Middle frontal gyrus (tissue), 1 donor: ENCODE results near the gene MAP3K21.
A peak's percentile ranks its signal among the peaks of the same experiment; 100 is the strongest.

Source experiments
- DNase-seq: peaks from one replicate; pipeline ENCODE4 v3.0.0-alpha.2; 2015; ENCODE audit warnings: low spot score; ENCODE audit errors: extremely low spot score

The MAP3K21 gene

DNA sequence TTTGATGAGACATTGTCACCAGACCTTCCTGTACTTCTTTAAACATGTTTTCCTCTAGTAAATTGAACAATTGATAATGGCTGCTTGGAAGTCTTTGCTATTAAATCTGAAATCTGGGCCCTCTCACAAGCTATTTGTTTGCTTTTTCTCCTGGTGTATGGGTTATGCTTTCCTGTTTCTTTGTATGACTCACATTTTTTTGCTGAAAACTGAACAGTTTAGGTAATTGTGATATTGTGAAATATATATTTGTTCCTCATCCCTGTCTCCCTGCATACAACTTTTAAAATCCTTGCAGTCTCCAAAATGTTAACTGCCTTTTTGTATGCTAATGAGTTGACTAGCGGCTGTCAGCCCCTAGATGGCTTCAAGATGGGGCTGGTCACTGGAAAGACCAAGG, 61.6 kb downstream of the MAP3K21 start:
- DNase-seq, result no peak

DNA sequence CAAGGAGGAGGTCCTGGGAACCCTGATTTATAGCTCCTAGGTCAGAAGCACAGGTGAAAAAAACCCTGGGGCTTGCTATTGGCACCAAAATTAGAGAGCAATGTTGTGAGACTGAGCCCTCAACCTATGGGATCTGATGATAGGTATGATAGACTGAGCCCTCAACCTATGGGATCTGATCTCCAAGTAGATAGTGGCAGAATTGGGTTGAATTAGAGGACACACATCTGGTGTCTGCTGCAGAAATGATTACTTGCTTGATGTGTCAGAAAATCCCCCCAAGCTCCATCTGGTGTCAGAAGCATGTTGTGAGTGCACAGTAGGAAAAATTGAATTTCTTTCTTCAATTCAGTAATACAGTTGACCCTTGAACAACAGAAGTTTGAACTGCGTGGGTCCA, 62.4 kb downstream of the MAP3K21 start:
- DNase-seq, result no peak

DNA sequence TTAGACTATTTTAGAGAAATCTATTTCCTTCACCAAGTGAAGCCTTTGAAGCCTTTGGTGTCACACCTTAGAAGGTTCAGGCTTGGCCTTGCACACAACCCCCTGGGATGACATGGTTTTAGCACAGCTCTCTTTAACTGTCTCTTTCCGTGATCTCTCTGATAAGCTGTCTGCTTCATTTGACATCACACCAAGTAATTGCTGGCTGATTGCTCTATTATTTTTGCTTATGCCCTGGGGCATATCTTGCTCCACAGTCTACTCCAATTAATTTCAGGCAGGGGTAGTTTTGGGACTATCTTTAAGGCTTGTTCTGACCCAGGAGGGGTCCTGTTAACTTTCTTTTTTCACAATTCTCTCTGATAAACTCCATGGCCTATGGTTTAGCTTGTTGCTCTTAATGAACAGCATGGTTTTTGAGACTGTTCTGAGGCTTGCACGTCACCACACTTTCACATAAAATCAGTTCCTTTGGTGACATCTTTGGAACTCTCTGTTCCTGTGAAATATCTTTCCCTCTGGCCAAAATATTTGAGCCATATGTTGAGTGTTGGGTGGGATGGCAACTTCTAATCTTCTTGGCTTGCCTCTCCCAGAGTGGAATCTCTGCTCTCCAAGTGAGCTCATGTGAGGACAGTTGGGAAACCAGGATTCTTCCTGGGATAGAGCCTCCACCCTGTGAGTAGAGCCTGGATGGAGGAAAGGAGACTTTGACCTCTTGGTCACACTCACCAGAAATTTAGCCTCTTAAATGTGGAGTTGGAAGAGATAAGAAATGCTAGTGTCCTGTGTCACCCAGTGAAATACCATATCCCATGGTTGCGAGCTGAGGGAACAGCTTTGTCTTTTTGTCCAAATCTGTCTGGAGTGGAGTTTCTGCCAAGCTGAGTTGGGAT, 63.6 kb downstream of the MAP3K21 start:
- DNase-seq, result no peak

DNA sequence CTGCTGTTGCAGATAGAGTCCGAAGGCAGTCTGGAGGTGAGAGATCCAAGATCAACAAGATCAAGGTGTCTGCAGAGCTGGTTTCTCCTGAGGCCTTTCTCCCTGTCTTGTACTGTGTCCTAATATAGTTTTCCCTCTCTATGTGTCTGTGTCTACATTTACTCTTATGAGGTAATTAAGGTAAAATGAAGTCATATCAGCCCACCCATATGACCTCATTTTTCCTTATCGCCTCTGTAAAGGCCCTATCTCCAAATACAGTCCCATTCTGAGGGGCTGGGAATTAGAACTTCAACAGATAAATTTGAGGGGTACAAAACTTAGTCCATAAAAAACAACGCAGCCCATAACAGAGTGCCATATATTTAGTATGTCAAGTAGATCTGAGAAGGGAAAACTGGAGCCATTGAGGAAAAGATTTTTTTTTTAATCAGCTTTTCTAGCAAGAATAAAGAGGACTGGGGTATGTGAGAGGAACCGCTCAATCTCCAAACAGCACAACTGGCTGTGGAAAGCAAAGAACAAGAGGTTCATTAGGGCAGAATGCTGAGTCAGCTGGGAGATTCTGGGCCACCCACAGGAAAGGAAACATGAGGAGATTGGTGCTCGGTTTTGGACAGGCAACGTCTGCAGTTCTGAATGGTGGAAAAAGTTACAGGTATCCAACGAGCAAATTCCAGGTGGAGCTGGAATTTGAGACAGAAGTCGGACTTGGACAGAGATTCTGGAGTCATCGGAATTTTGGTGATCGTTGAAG, 65.7 kb downstream of the MAP3K21 start:
- no peak for DNase-seq

DNA sequence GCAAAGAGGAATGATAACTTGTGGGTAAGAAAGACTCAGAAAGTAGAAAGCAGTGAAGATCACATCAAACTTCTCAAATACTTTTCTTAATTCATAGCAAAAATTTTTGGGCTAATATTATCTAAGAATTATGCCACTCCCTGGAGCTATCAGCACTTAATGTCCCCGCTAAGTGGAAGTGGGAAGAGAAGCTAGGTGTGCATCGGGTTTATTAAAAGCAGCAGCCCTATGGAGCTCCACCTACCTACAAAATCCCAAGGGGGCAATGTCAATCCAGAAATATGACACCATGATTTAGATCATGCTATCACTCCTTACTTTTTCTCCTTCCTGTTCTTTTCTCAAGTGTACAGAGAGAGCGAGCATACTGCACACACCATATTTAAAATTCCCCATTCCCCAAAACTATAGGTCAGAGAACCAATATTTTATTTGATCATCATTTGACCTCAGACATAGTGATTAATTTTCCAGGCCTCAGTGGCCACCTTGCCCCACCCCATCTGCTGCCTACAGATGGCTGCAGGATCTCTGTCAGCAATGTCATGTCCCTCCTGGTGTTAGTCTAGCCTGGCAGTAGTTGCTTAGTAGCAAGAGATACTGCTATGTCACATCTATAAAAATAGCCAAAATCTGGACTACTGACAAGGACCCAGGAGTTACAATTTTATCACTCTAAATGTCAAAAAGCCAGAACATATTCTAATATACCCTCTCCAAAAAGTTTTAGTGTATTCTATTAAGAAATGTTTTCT, 66.6 kb downstream of the MAP3K21 start:
- DNase-seq, result no peak

DNA sequence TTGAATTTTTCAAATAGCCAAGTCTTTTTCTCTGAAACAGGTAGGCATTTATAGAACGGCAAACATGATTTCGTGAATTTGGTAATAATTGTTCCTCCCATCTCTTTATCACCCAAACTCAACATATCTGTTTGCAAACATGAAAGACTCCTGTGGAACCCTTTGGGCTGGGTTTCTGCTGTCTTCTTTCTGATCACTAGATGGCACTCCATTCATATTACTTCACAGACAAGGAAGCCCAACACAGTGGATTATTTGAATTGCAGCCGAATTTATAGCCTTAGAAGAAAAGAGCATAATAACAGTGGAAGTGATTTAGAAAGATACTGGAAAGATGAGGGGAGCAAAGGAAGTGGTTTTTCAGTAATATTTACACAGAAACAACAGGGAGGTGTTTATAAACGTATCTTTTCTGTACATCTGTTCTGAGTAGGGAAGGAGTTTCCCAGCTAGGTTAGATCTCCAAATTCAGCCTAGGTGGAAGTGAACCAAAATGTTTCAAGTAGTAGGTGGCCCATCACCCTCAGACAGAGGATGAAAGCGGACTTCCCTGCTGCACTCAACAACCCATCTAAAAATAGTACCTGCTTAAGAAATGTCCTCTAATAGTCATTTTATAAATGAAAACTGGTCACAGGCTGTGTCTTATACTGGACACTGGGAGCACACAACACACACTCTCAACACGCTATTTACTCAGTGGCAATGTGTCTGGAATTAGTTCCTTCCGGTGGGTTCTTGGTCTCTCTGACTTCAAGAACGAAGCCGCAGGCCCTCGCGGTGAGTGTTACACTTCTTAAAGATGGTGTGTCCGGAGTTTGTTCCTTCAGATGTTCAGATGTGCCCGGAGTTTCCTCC, 67.6 kb downstream of the MAP3K21 start:
- peak; percentile 74 for DNase-seq

DNA sequence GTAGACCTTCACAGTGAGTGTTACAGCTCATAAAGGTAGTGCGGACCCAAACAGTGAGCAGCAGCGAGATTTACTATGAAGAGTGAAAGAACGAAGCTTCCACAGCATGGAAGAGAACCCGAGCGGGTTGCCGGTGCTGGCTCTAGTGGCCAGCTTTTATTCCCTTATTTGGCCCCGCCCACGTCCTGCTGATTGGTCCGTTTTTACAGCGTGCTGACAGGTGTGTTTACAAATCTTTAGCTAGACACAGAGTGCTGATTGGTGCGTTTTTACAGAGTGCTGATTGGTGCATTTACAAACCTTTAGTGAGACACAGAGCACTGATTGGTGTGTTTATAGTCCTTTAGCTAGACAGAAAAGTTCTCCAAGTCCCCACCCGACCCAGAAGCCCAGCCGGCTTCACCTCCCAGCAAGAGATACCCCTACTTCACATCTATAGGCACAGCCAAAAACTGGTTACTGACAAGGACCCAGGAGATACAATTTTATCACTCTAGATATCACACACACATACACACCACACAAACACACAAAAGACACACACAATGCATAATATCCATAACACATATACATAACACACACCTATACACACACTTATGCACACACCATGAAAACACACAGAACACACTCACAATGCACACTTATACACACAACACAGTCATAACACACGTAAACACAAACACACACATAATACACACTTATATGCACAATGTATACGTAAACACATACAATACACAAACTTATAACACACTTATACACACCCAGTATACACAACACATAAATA, 68.5 kb downstream of the MAP3K21 start:
- DNase-seq, result no peak

DNA sequence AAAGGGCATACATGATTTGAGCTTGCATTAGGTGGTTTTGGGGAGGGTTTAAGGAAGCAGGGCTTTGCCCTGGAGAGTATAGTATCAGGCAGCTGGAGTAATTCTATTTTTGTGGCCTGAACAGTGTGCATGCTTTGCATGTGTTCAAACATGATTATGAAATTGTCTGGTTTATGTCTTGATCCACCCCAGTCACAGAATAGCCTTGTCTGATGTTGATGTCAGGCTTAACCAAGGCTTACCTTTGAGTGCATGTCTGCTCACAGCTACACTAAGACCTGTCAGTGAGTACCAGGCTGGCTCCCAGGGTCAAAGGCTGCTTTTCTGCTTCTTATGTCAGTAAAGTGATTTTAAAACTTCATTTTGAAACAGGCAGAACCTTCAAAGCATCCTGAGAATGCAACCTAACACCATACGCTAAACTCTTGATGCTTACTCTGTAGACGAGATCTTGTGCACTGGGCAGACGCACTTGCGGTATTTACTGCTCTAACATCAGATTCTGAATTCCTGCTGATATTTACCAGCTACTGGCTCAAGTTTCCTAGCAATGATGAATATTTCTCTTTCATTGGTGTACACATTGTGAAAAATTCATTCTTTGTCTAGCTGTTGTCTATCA, 78.9 kb downstream of the MAP3K21 start:
- DNase-seq, result no peak

DNA sequence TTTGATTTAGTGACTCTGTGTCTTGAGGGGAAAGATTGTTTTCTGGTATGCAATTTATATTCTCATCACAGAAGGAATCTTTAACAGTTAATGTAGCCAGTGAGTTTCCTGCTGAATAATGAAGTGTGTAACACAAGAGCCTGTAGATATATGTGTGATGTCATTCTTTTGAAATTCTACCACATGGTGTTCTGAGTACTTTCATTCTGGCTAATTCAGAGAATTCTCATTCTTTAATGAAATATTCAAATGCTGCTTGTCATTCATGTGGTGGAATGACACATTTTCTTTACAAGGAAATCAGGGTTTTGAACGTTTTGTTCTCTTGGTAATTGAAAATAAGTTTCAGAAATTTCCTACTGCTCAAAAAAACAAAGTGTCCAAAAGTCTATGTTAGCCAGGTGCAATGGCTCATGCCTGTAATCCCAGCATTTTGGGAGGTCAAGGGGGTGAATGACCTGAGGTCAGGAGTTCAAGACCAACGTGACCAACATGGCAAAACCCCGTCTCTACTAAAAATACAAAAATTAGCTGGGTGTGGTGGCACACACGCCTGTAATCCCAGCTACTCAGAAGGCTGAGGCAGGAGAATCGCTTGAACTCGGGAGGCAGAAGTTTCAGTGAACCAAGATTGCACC, 79.6 kb downstream of the MAP3K21 start:
- no peak for DNase-seq

DNA sequence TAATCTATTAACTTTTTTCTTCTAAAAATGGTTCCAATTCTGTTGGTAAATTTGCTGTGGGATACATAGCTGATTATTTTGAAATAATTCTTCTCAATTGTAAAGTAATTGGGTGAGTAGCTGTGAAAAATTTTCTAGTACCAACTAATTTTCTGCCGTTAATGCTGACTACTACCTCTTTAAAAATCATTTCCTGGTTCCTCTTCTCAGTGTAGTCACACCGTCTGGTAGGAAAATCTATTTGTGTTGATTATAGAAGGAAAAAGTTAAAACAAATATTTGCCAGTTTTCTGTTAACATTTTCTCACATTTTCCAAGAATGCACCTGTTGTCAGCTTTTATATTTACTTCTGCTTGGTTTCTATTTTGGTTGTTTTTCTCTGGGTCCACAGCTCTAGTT, 82.0 kb downstream of the MAP3K21 start:
- DNase-seq, result no peak

DNA sequence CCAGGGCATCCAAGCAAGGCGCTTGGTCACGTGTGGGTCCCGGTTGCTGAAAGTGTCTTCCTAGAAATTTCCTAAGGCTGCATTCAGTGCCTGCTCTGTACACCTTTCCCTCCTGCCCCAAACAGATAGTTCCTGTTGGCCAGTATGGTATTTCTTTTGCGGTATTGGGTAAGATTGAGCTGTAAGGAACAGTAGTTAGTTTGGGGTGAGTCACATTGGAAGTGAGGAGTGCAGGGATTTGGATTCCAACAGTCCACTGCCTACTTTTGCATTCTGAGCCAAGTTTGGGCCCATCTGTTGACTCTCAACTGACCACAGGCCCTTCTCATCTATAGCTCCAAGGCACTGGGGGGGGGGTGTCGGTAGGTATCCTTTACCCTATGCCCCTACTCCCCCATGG, 83.4 kb downstream of the MAP3K21 start:
- DNase-seq, result no peak

DNA sequence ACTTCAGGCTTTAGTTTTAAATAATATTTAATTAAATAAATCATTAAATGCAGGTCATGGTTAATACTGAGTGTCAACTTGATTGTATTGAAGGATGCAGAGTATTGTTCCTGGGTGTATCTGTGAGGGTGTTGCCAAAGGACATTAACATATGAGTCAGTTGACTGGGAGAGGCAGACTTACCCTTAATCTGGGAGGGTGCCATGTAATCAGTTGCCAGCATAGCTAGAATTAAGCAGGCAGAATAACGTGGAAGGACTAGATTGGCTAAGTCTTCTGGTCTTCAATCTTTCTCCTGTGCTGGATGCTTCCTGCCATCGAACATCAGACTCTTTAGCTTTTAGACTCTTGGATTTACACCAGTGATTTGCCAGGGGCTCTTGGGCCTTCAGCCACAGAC, 85.3 kb downstream of the MAP3K21 start:
- no peak for DNase-seq

DNA sequence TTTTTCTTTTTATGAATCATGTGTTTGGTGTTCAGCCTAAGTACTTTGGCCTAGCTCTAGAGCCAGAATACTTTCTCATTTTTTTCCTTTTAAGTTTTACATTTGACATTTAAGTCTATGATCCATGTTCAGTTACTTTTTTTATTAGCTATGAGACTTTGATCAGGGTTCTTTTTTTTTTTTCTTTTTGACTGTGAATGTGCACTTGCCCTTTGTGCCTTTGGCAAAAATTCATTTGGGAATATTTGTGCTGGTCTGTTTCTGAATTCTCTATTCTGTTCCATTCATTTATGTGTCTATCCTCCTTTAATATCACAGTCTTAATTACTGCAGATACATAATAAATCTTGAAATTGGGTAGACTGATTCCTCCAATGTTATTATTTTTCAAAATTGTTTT, 93.8 kb downstream of the MAP3K21 start:
- DNase-seq, result no peak

DNA sequence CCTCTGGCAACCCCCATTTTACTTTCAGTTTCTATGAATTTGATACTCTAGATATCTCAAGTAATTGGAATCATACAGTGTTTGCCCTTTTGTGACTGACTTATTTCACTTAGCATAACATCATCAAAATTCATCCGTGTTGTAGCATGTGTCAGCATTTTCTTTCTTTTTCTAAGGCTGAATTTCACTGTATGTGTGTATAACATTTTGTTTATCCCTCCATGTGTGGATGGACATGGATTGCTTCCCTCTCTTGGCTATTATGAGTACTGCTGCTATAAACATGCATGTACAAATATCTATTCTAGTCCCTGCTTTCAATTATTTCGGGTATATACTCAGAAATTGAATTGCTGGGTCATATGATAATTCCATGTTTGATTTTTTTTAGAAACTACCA, 97.3 kb downstream of the MAP3K21 start:
- no peak for DNase-seq

DNA sequence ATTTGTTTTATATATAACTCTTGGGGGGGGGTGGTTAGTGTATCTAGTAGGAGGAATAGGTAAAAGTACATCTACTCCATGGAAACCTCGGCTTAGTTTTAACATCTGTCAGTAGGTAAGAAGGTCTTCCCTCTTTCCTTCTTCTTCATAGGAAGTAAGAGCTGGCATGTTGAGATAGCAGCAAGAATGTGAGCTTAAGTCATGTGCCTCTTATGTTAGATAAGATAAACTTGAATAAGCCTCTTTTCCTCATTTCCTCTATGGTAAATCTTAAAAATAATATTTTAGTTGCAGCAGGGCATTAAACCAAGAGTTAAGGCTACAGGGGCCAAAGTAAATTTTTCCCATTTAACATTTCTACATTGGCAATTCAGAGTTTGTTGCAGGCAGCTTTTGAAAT, 100.4 kb downstream of the MAP3K21 start:
- DNase-seq, result no peak

DNA sequence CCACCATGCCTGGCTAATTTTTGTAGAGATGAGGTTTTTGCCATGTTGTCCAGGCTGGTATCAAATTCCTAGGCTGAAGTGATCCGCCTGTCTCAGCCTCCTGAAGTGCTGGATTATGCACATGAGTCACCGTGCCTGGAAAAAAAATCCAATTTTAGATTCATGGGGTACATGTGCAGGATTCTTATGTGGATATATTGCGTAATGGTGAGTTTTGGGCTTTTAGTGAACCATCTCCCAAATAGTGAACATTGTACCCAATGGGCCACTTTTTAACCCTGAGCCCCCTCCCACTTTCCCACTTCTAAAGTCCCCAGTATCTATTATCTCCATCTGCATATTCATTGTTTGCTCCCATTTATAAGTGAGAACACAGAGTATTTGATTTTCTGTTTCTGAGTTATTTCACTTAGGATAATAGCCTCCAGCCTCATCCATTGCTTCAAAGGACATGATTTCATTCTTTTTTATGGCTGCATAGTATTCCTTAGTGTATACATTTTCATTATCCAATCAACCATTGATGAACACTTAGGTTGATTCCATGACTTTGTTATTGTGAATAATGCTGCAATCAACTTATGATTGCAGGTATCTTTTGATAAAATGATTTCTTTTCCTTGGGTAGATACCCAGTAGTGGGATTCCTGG, 104.4 kb downstream of the MAP3K21 start:
- DNase-seq, result no peak

DNA sequence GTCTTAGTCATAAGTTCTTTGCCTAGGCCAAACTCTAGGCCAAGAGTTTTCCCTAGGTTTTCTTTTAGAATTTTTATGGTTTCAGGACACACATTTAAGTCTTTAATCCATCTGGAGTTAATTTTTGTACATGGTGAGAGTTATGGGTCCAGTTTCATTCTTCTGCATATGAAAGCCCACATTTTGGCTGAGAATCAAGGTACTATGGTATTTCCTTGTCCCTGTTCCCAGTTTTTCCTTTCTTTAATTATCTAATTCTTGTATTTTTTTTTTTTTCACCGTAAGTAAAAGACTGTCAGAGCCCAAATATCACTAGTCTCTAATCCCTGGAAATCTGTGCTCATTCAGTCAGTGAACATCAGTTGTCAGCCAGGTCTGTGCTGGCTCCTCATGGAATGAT, 105.4 kb downstream of the MAP3K21 start:
- DNase-seq, result no peak

DNA sequence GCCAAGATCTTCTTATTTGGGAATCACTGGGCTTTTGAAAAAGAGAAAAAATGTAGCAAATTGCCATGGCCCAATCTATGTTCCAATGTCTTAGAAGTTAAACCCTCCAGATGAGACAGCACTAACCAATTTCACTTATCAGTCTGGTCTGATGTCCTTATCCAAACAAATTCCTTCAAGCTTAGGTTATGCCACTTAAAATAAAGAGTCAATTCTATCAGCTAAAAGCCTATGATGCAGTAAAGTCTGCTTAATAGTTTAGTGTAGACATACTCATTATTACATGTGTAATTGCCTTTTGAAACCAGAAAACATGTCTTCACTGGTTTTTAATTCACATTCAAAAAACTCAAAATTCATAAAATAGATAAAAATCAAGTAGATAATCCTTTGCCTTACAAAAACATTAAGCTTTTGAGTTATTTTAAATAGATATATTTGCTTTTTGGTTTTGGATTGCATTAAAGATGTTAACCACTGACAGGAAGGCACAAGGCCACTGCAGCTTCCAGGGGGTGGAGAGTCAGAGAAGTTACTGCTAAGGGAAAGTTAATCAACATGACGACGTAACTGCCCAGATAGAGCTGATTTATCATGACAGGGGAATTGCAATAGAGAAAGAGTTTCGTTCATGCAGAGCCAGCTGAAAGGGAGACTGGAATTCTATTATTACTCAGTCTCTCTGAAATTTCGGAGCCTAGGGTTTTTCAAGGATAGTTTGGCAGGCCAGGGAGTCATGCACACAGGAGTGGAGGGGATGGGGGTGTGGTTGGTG, 106.1 kb downstream of the MAP3K21 start:
- DNase-seq, result no peak
